NCI-H1436 (cell line): ENCODE results near the gene MARCHF10.

Experiments used
- DNase-seq: peaks from one replicate; lab custom pipeline; 2025; lab: John Stamatoyannopoulos, UW

Gene MARCHF10

DNA sequence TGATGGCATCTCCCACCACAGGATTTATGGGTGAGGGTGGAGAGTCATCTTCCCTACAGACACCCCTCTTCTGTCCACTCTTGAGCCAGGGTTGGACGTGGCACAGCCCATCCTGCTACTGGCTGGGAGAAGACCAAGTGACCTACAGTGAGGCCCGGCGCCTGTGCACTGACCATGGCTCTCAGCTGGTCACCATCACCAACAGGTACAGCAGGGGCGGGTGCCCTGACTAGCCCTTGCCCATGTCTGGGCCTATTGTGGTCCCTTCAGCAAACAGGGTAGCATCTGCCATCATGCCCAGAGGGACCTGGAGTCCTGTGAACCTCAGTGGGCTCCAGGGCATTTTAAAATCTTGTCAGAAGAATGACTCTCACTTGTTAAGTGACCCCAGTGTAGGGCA, 132.4 kb downstream of the MARCHF10 start:
- DNase-seq: no peak

DNA sequence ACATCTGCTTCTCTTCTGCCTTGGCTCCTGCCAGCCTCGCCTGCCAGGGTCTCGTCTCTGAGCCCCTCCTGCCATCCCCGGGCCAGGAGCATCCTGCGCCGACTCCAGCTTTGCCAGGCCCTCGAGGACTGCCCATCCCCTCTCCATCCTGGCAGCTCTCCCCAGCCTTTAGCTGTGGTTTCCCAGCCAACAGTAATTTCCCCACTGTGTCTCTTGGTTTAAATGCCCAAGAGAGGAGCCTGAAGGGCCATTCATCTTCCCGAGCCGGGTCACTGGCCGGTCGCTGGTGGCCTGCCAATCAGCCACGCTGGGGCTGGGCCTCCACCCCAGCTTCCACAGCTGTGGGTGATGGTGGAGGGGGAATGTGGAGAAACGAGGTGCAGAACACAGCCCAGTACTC, 132.9 kb downstream of the MARCHF10 start:
- no peak for DNase-seq

DNA sequence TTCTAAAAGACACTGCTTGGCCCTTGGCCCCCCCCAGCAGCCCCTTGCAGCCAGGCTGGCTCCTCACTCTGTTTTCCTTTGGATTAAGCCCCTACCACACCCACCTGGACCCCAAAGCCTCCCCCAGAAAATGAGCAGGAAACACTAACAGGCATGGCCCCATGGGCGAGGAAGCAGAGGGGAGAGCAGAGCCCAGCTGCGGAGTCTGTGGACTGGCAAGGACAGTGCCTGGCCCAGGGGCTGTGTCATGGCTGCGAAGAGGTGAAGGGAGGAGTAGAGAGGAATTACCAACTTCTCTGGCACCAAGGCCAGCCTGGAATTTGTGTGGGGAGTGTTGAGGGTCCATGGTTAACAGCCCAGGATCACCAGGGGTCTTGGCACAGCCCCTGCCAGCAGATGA, 133.3 kb downstream of the MARCHF10 start:
- DNase-seq: no peak

DNA sequence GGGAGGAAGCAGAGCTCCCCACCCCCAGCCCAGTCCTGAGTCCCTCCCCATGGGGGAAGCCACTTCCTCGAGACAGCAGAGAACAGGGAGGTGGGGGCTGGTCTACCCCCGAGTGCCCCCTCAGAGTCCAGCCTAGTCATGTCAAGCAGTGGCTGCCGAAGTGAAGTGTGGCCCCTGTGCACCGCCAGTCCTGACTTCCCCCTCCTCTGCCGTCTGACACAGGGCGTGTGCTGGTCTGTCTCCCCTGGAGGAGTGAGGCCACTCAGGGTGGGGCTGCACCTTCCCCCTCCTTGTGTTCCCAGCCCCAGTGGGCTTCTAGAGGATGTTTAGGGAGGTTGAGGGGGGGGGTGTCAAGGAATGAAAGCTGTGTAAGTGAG, 133.8 kb downstream of the MARCHF10 start:
- no peak for DNase-seq

DNA sequence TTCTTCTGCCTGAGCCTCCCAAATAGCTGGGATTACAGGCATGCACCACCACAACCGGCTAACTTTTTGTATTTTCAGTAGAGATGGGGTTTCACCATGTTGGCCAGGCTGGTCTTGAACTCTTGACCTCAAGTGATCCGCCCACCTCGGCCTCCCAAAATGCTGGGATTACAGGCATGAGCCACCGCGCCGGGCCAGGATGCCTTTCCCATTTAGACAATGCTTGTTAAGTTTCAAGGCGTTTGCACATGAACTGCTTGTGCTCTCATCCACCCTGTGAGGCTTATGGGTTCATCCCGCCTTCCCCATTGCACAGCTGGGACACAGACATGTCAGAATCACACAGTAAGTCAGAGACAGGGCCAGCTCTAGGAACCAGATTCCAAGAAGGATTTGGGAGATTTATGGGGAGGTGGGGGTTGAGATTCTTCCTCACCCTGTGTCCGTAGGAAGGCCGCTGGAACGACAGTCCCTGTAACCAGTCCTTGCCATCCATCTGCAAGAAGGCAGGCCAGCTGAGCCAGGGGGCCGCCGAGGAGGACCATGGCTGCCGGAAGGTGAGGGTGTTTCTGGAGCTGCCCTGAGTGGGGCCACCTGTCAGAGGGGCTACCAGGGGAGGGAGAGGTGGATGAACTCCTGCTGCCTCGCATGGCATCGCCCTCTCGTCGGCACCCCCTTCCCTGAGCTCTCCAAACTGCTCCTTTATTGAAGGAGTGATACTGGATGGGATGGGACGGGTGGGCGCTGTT, 134.3 kb downstream of the MARCHF10 start:
- DNase-seq: no peak

DNA sequence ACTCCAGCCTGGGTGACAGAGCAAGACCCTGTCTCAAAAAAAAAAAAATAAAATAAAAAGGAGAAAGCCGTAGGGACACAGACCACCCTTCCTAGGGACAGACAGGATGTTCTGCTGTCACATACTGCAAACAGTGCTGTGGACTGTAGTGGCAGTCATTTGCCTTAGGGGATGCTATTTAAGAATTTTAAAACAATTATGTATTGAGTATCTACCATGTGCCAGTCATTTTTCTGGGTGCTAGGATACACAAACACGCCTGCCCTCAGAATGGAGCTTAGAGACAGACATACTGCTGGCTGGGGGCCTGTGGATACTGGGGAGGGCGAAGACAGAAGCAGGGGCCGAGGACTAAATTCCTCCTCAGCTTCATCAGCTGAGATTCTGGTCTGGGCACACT, 135.2 kb downstream of the MARCHF10 start:
- no peak for DNase-seq

DNA sequence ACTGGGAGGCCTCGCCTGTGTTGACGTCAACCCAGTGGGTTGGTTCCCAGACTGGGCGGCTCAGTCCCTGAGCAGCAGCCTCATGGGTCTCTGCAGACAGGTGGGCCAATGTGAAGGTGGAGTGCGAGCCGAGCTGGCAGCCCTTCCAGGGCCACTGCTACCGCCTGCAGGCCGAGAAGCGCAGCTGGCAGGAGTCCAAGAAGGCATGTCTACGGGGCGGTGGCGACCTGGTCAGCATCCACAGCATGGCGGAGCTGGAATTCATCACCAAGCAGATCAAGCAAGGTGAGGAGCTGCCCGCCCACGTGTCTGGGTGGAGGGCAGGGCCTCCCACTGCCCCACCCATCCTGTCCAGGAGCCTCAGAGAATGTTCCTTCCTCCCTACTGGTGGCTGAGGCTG, 136.6 kb downstream of the MARCHF10 start:
- DNase-seq: peak; percentile 65

DNA sequence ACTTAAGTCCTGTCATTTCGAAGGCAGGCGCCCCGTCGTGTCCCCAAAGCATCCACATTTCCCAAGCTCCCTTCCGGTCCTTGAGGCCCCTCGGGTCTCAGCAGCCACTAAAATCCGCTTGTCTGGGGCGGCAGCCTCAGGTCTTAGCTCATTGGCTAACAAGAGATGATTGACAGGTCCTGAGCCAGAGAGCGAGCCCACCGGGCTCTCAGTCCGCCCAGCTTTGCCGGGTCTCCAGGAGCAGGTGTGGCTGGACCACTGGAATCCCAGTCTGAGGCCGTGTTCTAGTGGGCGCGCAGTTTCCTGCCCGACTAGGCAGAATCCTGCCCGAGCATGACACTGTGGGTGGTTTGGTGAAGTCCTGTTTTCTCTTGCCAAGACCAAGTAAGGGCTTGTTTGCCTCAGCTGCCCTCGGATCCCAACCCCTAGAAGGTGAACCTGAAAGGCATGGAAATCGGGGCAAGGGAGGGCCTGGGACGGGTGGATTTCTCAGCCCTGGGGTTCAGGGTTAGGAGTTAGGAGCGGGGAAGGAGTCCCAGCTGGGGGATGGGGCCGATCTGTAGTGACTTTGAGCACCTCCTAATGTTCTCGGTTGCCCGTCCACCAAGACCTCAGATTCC, 137.8 kb downstream of the MARCHF10 start:
- no peak for DNase-seq

DNA sequence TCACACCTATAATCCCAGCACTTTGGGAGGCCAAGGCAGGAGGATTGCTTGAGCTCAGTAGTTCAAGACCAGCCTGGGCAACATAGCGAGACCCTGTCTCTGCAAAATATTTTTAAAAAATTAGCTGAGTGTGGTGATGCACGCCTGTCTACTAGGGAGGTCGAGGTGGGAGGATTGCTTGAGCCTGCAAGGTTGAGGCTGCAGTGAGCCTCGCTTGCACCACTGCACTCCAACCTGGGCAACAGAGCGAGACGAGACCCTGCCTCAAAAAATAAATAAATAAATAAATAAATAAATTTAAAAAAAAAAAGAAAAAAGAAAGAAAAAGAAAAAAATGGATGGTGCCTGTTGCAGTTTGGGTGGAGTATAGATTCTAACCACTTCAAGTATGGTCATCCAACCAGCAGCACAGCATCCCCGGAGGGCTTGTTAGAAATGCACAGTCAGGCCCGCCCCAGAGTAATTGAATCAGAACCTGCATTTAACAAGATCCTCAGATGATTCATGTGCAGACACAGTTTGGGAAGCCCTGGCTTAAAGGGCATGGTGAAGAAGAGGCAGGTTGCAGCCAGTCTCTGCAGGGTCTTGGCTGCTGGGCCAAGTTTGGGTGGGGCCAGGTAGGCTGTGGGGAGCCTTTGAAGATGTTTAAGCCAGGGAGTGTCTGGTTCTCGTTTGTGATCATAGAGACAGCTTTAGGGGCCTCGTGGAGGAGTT, 139.9 kb downstream of the MARCHF10 start:
- DNase-seq: peak; percentile 27

DNA sequence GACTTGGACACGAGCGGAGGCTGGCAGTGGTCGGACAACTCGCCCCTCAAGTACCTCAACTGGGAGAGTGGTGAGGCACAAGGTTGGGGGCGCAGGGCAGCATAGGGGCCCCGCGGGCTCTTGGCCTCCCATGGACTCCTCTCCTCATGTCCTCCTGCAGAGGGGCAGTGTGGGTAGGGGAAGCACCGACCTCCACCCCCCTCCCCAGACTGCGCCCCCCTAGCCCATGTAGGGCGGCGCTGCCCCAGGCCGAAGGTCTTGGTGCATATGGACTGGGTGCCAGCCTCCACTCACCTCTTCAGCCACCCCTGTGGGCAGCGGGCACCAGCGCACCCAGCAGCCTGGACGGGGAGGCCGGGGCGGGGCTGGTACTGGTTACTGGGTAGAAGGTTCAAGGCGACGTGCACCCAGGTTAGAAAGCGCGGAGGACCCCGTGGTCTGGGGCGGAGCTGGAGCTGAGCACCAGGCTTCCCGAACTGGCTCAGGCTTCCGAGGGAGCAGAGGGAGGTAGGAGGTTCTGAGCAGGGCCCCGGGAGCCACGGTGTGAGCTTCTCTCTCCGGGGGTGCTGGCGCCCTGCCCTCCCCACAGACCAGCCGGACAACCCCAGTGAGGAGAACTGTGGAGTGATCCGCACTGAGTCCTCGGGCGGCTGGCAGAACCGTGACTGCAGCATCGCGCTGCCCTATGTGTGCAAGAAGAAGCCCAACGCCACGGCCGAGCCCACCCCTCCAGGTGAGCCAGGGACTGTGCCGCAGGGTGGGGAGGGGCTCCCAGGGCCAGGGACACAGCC, 141.1 kb downstream of the MARCHF10 start:
- DNase-seq: no peak

DNA sequence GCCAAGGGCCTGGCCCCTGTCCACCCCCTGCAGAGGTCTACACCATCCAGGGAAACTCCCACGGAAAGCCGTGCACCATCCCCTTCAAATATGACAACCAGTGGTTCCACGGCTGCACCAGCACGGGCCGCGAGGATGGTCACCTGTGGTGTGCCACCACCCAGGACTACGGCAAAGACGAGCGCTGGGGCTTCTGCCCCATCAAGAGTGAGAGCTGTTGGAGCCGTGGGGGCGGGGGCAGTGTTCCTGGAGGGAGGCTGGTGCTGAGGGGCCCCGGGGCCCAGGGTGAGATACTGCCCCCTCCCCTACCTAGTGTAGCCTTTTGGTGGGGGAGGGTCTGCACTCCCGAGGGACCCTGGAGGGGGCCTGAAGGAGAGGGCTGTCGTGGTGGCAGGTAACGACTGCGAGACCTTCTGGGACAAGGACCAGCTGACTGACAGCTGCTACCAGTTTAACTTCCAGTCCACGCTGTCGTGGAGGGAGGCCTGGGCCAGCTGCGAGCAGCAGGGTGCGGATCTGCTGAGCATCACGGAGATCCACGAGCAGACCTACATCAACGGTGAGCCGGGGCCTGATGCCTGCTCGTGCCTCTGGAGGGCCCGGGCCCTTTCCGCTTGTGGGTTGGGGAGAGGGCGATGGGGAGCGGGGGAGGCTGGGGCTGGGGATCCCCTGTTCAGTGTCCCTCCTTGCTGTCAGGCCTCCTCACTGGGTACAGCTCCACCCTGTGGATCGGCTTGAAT, 141.9 kb downstream of the MARCHF10 start:
- no peak for DNase-seq

DNA sequence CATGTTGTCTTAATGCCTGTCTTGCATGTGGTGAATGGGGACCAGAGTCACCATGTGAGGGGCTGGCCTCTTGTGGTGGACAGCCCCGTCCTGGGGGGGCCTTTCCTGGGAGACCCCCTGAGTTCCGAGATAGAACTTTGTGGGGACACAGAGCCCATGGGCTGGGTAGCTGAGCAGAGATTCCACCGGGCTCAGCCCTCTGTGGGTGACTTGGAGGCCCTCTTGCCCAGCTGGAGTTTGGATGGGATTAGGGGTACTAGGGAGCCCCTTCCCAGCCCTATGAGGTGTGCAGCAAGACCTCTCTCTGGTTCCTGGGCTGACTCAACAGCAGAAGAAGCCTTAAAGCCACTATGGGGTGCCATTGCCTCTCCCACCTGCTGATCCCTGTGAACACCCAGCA, 142.5 kb downstream of the MARCHF10 start:
- no peak for DNase-seq

DNA sequence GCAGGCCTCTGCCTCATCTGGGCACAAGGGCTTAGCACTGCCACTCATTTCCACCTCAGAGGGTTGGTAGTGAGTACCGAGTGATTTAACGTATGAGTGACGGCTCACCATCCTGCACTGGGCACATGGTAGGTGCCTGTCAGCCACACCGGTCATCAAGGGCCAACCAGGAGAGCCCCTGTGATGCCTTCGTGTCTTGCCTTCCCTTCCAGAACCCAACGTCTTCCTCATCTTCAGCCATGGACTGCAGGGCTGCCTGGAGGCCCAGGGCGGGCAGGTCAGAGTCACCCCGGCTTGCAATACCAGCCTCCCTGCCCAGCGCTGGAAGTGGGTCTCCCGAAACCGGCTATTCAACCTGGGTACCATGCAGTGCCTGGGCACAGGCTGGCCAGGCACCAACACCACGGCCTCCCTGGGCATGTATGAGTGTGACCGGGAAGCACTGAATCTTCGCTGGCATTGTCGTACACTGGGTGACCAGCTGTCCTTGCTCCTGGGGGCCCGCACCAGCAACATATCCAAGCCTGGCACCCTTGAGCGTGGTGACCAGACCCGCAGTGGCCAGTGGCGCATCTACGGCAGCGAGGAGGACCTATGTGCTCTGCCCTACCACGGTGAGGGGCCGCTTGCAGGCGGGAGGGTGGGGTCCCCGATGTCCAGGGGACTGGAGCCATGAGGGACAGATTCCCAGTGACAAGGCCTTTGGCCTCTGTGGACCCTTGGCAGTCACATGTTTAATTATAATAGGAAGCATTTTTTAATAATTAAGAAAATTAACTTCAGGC, 143.6 kb downstream of the MARCHF10 start:
- no peak for DNase-seq

DNA sequence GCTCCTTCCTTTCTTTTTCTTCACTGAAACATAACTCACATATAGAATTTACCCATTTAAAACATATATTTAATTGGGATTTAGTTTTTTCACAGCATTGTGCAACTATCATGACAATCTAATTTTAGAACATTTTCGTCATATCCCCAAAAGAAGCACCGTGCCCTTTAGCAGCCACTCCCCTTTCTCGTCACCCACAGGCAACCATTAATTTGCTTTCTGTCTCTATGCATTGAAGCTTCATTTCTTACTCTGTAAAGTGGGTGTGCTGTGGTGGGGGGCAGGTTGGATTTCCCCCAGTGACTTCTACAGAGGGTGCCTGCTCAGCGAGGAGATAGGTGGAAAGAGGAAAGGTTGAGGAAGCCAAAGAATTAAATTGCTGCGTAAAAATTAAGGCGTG, 144.8 kb downstream of the MARCHF10 start:
- no peak for DNase-seq

DNA sequence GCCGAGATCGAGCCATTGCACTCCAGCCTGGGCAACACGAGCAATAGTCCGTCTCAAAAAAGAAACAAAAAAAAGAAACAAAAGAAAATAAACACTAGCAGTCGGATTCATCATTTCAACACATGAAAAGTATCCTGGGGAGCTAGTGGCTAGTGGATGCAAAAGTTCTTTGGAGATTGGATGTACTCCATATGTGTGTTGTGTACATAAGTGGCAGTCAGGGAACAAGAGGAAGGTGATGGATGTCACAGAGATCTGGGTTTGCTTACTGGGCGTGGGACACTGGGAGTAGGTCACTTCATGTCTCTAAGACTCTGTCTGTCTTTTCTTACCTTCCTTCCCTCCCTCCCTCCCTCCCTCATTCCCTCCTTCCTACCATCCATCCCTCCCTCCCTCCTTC, 145.3 kb downstream of the MARCHF10 start:
- no peak for DNase-seq

DNA sequence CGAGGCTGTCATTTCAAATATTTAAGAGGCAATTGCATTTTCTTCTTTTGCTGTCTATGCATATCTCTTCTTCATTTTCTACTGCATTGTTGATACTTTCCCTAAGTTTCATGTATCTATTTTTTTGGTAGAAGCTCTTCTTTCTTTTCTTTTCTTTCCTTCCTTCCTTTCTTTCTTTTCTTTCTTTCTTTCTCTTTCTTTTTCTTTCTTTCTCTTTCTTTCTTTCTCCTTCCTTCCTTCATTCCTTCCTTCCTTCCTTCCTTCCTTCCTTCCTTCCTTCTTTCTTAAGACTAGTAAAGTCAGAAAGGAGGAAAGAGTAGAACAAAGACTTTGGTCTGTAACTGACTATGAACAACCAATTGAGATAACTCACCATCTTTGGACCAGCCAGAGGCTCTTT, 146.8 kb downstream of the MARCHF10 start:
- DNase-seq: no peak

DNA sequence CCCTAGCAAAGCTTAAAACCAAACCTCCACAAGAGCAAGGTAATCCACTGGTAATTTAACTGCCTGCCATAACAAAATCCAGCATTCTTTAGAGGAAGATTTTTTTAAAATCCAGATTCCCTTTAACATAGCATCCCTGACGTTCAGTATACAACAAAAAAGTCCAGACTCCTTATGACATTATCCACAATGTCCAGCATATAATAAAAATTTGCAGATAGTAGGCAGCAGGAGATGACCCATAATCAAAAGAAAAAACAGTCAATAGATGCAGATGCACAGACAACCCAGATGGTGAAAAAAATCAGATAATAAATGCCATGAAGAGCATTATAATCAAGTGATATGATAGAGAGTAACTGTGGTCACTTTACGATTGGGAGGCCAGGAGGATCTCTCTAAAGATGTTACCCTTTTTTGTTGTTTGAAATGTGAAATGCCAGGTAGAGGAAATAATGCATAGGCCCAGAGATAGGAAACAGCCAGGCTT, 147.4 kb downstream of the MARCHF10 start:
- no peak for DNase-seq

DNA sequence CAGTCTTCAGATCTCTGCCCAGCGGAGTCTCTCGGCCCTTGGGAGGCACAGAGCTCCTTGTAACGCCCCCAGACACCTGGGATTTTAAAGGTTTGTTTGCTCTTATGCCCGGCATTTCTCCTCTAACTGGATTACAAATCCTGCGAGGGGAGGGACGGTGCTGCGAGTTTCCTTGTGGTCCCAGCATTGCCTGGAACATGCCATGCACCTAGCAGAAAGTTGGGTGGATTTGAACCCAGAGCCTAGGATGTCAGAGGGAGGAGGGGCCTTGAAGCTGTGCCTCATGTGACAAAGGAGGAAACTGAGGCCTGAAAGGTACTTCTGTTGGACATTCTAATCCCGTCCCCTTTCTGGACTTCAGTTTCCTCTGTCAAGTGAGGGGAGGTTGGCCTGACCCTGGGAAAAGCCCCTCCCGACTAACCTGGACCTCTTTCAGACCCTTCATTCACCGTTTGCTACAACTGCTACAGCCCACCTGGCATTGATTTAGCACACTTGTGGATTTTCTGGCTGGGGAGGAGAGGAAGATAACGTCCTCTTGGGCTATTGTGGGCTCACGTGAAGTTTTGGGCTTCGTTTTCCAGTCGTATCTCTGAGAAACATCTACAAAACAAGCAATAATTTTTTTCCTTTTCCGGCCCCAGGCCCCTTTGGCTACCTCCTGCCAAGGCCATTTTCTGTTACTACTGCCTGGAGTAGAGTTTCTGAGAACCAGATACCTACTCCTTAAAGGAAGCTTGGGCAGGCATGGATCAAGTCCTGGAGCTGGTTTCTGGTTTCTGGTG, 149.8 kb downstream of the MARCHF10 start:
- no peak for DNase-seq

DNA sequence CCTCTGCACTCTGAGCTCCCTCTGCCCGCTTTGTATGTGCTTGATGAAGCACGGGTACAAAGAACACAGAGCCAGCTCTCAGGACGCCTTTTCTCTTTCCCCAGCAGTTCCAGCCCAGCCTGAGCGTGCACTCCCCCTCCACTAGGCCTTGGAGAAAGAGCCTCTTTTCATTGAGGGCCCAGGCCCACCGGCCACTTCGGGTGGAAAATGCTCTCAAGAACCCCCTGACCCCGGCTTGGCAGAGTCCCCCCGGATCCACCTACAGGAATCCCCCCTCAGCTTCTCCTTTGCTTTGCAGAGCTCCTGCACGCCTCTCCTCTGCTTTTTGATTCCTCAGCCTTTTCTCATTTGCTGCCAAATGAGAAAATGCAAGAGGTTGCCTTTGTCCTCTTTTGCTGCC, 150.4 kb downstream of the MARCHF10 start:
- no peak for DNase-seq

DNA sequence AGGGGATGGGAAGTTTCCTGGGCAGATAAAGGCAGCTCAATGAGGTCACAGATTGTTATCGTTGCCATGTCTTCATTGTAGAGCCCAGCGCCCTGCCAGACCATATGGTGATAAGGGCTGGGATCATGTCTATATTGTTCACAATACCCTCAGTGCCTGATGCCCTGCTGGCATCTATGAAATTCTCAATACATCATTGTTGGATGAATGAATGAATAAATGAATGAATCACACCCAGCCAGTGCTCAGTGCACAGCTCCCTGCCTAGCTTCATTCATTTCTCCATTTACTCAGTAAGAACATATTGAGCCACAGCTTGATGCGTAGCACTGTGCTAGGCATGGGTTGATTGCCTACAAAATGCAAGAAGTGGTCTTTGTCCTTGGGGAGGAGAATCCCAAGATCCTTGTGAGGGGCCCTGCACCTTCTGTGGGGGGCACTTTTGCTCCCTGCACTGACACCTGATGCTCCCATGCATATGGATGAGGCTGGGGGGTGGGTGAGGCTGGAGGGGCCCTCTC, 150.9 kb downstream of the MARCHF10 start:
- DNase-seq: no peak
